ENCODE data around the gene REEP6. TPM values are rescaled to one million over a fixed set of nuclear protein-coding genes. Genes with fewer than 3 reads are reported as not detected.

REEP6 gene
- total RNA-seq, 1 experiment from 2014 or later, result 10.5 TPM

GRCh38 chr19:1445932-1446712, 44.9 kb upstream of the REEP6 start:
- no peak overlapping the region for H3K14ac ChIP-seq (ENCODE audit: insufficient read depth, low read length)
- no peaks in the 10 kb centered on the region for H3K79me2 ChIP-seq (ENCODE audit: insufficient read depth, low read length)
- no peak overlapping the region for H2BK120ac ChIP-seq (ENCODE audit: low read depth, low read length, poor library complexity, severe bottlenecking)
- Mint-ChIP-seq H3K36me3 (ENCODE audit: insufficient read depth in 1 of 3, low read depth in 3 of 3) (peaks cover 11 to 22% (median 18%) of the 10 kb centered on the region in 3 experiments), H3K9me3 (no peaks in the 10 kb centered on the region; a peak in 1 of 5 replicates), H3K4me1 (peaks cover 10 to 24% of the 10 kb centered on the region in 2 experiments), H3K4me3 (peak overlapping the region in 1 of 2 experiments; percentile 80; a peak in 2 of 5 replicates), H3K27ac (no peak overlapping the region), H3K27me3 (ENCODE audit: low read depth) (peaks cover 60% of the 10 kb centered on the region)
- H2BK15ac ChIP-seq (ENCODE audit: low read depth, low read length), result no peak overlapping the region
- no peaks in the 10 kb centered on the region for H3K9me3 ChIP-seq (ENCODE audit: control insufficient read depth, low read depth, low read length)
- H3K56ac ChIP-seq (ENCODE audit: insufficient read length, low read depth, low read length), result no peak overlapping the region
- no peak overlapping the region for H3K18ac ChIP-seq (ENCODE audit: insufficient read length, low read depth, low read length)
- WGBS (ENCODE audit: extremely low coverage, insufficient read length, low lambda C conversion rate), result no CpG with 5 or more reads among the region's 99 CpGs
- H3K4me1 ChIP-seq (ENCODE audit: insufficient read depth, low read length), result no peaks in the 10 kb centered on the region
- H4K91ac ChIP-seq (ENCODE audit: insufficient read length, low read depth, low read length), result no peak overlapping the region
- no peak overlapping the region for H4K8ac ChIP-seq (replicated peaks; ENCODE audit: insufficient read length, low read depth, low read length)
- no peaks in the 10 kb centered on the region for H4K20me1 ChIP-seq (ENCODE audit: control insufficient read depth, insufficient read depth, insufficient read length)
- H3K9ac ChIP-seq (ENCODE audit: extremely low read depth, insufficient read length, low read length), result no peak overlapping the region
- peaks cover 4% of the 10 kb centered on the region for H3K23me2 ChIP-seq (ENCODE audit: insufficient read length, low read depth, low read length, poor library complexity, severe bottlenecking)
- H3K4me2 ChIP-seq (ENCODE audit: insufficient read depth, insufficient read length, low read length), result peak overlapping the region; percentile 7
- DNase-seq, result no peak
- H2AK5ac ChIP-seq (ENCODE audit: insufficient read length, low read length), result no peak overlapping the region
- H2BK5ac ChIP-seq (ENCODE audit: insufficient read length, low read length), result no peak overlapping the region
- peaks cover 24% of the 10 kb centered on the region; the same call in 1 of the 2 replicates for H3K27me3 ChIP-seq (ENCODE audit: insufficient read depth, low read length)
- no peak overlapping the region for H3K27ac ChIP-seq (ENCODE audit: insufficient read length, low read depth, low read length)
- H2BK12ac ChIP-seq (ENCODE audit: insufficient read length, low read depth, low read length), result no peak overlapping the region
- H3K23ac ChIP-seq (ENCODE audit: insufficient read length, low read depth, low read length), result no peak overlapping the region
- H4K5ac ChIP-seq (ENCODE audit: insufficient read length, low read depth, low read length), result no peak overlapping the region
- H3T11ph ChIP-seq (ENCODE audit: low read length), result no peak overlapping the region
- TF ChIP-seq CTCF (conservative IDR thresholded peaks at IDR 0.05), result no peak
- no peak overlapping the region for H2AFZ ChIP-seq (ENCODE audit: low read length)
- no peak overlapping the region for H3K4ac ChIP-seq (ENCODE audit: low read depth, low read length)
- H2BK20ac ChIP-seq (ENCODE audit: low read depth, low read length, poor library complexity, severe bottlenecking), result no peak overlapping the region
- no peaks in the 10 kb centered on the region for H3K79me1 ChIP-seq (ENCODE audit: insufficient read depth, low read depth, low read length, poor library complexity, severe bottlenecking)
